ENCODE measurements around the gene ERP29. TPM values are rescaled to one million over a fixed set of nuclear protein-coding genes. Genes with fewer than 3 reads are reported as not detected.

ERP29 gene
- total and polyA plus RNA-seq, 2 of the 13 experiments (the other 11 are each of a cell fraction or from before 2014, with no cell fraction given) = 111 to 147 TPM

- Histone ChIP-seq H4K20me1 (ENCODE audit: insufficient read depth, low read length) (no peaks in the 10 kb centered on the region), H3K27ac (ENCODE audit: extremely low read length, insufficient read depth, low read length) (no peak overlapping the region), H3K9me3 (ENCODE audit: low read length) (no peaks in the 10 kb centered on the region), H3K79me2 (ENCODE audit: insufficient read depth, low read length) (no peaks in the 10 kb centered on the region), H3K4me2 (ENCODE audit: low read depth, low read length) (no peak overlapping the region), H3K9ac (ENCODE audit: insufficient read depth, low read depth, low read length) (no peak overlapping the region), H3K4me1 (ENCODE audit: insufficient read depth, low read length) (no peaks in the 10 kb centered on the region), H2AFZ (ENCODE audit: low read length) (no peak overlapping the region), H3K27me3 (ENCODE audit: control insufficient read depth in 1 of 2, insufficient read depth in 2 of 2, low read length in 2 of 2) (no peaks in the 10 kb centered on the region), H3K36me3 (replicated peaks in 1 of 2; ENCODE audit: control insufficient read depth in 1 of 2, insufficient read depth in 2 of 2, low read length in 2 of 2) (no peaks in the 10 kb centered on the region), H3K4me3 (replicated peaks in 1 of 3; ENCODE audit: insufficient read depth in 1 of 3, low read depth in 2 of 3, low read length in 3 of 3) (no peak overlapping the region)
- TF ChIP-seq ZNF766 (CRISPR knock-in tag; IDR thresholded peaks at IDR 0.05; ENCODE audit: borderline replicate concordance) = no peak
- TF ChIP-seq MED1 (CRISPR knock-in tag; IDR thresholded peaks at IDR 0.05) = no peak
- no peak for TF ChIP-seq NR2F1 (CRISPR knock-in tag; IDR thresholded peaks at IDR 0.05)
- no peak for TF ChIP-seq ZNF788 (CRISPR knock-in tag; IDR thresholded peaks at IDR 0.05; ENCODE audit: borderline replicate concordance)
- no peak for TF ChIP-seq ZNF615 (CRISPR knock-in tag; IDR thresholded peaks at IDR 0.05; ENCODE audit: borderline replicate concordance)
- no peak for TF ChIP-seq ATF7 (IDR thresholded peaks at IDR 0.05)
- TF ChIP-seq ATF7 (CRISPR knock-in tag; IDR thresholded peaks at IDR 0.05) = no peak
- TF ChIP-seq ZNF138 (CRISPR knock-in tag; IDR thresholded peaks at IDR 0.05; ENCODE audit: low read depth) = no peak
- no peak for TF ChIP-seq RFXANK (CRISPR knock-in tag; IDR thresholded peaks at IDR 0.05)
- no peak for TF ChIP-seq KDM6A (CRISPR knock-in tag; IDR thresholded peaks at IDR 0.05; ENCODE audit: low read depth)
- no peak for TF ChIP-seq HOXA3 (CRISPR knock-in tag; IDR thresholded peaks at IDR 0.05)
- no peak for TF ChIP-seq ZNF737 (CRISPR knock-in tag; IDR thresholded peaks at IDR 0.05; ENCODE audit: borderline replicate concordance)
- DNase-seq (ENCODE audit: low spot score) = no peak
- no TSS peak for BruUV-seq (replicated peaks)
- ChIA-PET POLR2A (interaction anchor here (0.7 kb wide), 1 partner anchor 25 kb away, joined by 3 read pairs; no protein-coding TSS in a partner anchor), CTCF (ENCODE audit: low intra/inter-chr PET ratio, low total read pairs) (no interaction called here)
- ATAC-seq = no peak
- no peak for FAIRE-seq
- in situ Hi-C loops (cut with HindIII; ENCODE audit: extremely low pct_ligation_motif_present, low pct_unique_long_range_greater_than_20kb) (no loop called here), intact Hi-C loops (cut with micrococcal nuclease; ENCODE audit: unreplicated experiment) (no loop called here)
- WGBS (ENCODE audit: low lambda C conversion rate) = 94% methylated on average over 2 of the region's 2 CpGs
Observed at GRCh38 chr12:111991535-111991934, 21.7 kb upstream of the ERP29 start.

- no peak overlapping the region for H3K27ac ChIP-seq (ENCODE audit: extremely low read length, insufficient read depth, low read length)
- H3K27me3 ChIP-seq (ENCODE audit: control insufficient read depth in 1 of 2, insufficient read depth in 2 of 2, low read length in 2 of 2) = no peaks in the 10 kb centered on the region
- H3K79me2 ChIP-seq (ENCODE audit: insufficient read depth, low read length) = no peaks in the 10 kb centered on the region
- no peak overlapping the region for H3K4me3 ChIP-seq (replicated peaks in 1 of 3; ENCODE audit: insufficient read depth in 1 of 3, low read depth in 2 of 3, low read length in 3 of 3)
- in situ Hi-C loops (cut with HindIII; ENCODE audit: extremely low pct_ligation_motif_present, low pct_unique_long_range_greater_than_20kb) = no loop called here
- H3K9ac ChIP-seq (ENCODE audit: insufficient read depth, low read depth, low read length) = no peak overlapping the region
- H4K20me1 ChIP-seq (ENCODE audit: insufficient read depth, low read length) = no peaks in the 10 kb centered on the region
- BruUV-seq (replicated peaks) = no TSS peak
- DNase-seq (ENCODE audit: low spot score) (no peak), FAIRE-seq (no peak), ATAC-seq (no peak)
- TF ChIP-seq ZNF251 (CRISPR knock-in tag; IDR thresholded peaks at IDR 0.05) (no peak), TOPORS (CRISPR knock-in tag; IDR thresholded peaks at IDR 0.05) (no peak), FOXK1 (CRISPR knock-in tag; IDR thresholded peaks at IDR 0.05; ENCODE audit: borderline replicate concordance, low read depth) (no peak), ZNF543 (CRISPR knock-in tag; IDR thresholded peaks at IDR 0.05) (no peak), ZNF776 (CRISPR knock-in tag; IDR thresholded peaks at IDR 0.05) (no peak), POGK (CRISPR knock-in tag; conservative IDR thresholded peaks at IDR 0.05) (no peak)
- H3K4me2 ChIP-seq (ENCODE audit: low read depth, low read length) = no peak overlapping the region
- ChIA-PET POLR2A (no interaction called here), CTCF (ENCODE audit: low intra/inter-chr PET ratio, low total read pairs) (no interaction called here)
- H3K9me3 ChIP-seq (ENCODE audit: low read length) = no peaks in the 10 kb centered on the region
- WGBS (ENCODE audit: low lambda C conversion rate) = 96% methylated on average over 4 of the region's 4 CpGs
- no peaks in the 10 kb centered on the region for H3K36me3 ChIP-seq (replicated peaks in 1 of 2; ENCODE audit: control insufficient read depth in 1 of 2, insufficient read depth in 2 of 2, low read length in 2 of 2)
- H2AFZ ChIP-seq (ENCODE audit: low read length) = no peak overlapping the region
- intact Hi-C loops (cut with micrococcal nuclease; ENCODE audit: unreplicated experiment) = no loop called here
- H3K4me1 ChIP-seq (ENCODE audit: insufficient read depth, low read length) = no peaks in the 10 kb centered on the region
Observed at GRCh38 chr12:111991946-111992345, 21.3 kb upstream of the ERP29 start.
